HG02571 (cell line): ENCODE results near the gene TMEM181.

Experiments
- ATAC-seq: cut with Tn5 transposase; IDR thresholded peaks from one replicate; pipeline ENCODE4 v1.9.1; 2021; ENCODE audit warnings: mild to moderate bottlenecking, moderate library complexity; ENCODE audit not compliant: unreplicated experiment

TMEM181 gene

GRCh38 chr6:158561938-158562337 is 2.0 kb downstream of the TMEM181 start:
- ATAC-seq: no peak

GRCh38 chr6:158564243-158565121 is 4.6 kb downstream of the TMEM181 start:
- ATAC-seq: no peak

GRCh38 chr6:158565122-158565429 is 5.2 kb downstream of the TMEM181 start:
- no peak for ATAC-seq

- no peak for ATAC-seq
Measured at GRCh38 chr6:158565482-158566040, 5.7 kb downstream of the TMEM181 start.

GRCh38 chr6:158566207-158566818 is 6.4 kb downstream of the TMEM181 start:
- ATAC-seq: no peak

- ATAC-seq: no peak
Measured at GRCh38 chr6:158567152-158567551, 7.3 kb downstream of the TMEM181 start.

GRCh38 chr6:158567871-158568401 is 8.0 kb downstream of the TMEM181 start:
- ATAC-seq: no peak

GRCh38 chr6:158568549-158568948 is 8.7 kb downstream of the TMEM181 start:
- ATAC-seq: no peak

GRCh38 chr6:158569036-158569435 is 9.1 kb downstream of the TMEM181 start:
- no peak for ATAC-seq

GRCh38 chr6:158570681-158570962 is 10.7 kb downstream of the TMEM181 start:
- ATAC-seq: no peak

- no peak for ATAC-seq
Measured at GRCh38 chr6:158571826-158572652, 12.1 kb downstream of the TMEM181 start.

GRCh38 chr6:158572653-158573541 is 13.0 kb downstream of the TMEM181 start:
- ATAC-seq: no peak

GRCh38 chr6:158573542-158573931 is 13.6 kb downstream of the TMEM181 start:
- no peak for ATAC-seq

GRCh38 chr6:158574800-158575199 is 14.9 kb downstream of the TMEM181 start:
- ATAC-seq: no peak

- ATAC-seq: no peak
Measured at GRCh38 chr6:158575550-158575949, 15.7 kb downstream of the TMEM181 start.

- ATAC-seq: no peak
Measured at GRCh38 chr6:158584236-158584651, 24.4 kb downstream of the TMEM181 start.

GRCh38 chr6:158586652-158587051 is 26.8 kb downstream of the TMEM181 start:
- no peak for ATAC-seq

GRCh38 chr6:158589366-158589765 is 29.5 kb downstream of the TMEM181 start:
- no peak for ATAC-seq

GRCh38 chr6:158591134-158591809 is 31.4 kb downstream of the TMEM181 start:
- no peak for ATAC-seq

GRCh38 chr6:158591810-158592209 is 31.9 kb downstream of the TMEM181 start:
- no peak for ATAC-seq
